Measurements from ENCODE around the gene ZXDC.

ZXDC gene

DNA sequence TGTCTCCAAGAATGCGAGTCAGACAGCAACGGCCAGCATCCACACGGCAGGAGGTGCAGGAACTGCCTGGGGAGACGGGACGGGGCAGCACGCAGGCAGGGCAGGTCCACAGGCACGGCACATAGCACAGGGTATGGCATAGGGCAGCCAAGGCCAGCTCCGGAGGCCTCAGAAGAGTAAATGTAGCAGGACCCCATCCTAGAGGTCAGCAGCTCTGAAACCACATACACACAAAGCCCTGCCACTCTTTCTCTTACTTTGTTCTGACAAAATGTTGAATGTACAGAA is 26.9 kb downstream of the ZXDC start:
- DNase-seq: no peak

DNA sequence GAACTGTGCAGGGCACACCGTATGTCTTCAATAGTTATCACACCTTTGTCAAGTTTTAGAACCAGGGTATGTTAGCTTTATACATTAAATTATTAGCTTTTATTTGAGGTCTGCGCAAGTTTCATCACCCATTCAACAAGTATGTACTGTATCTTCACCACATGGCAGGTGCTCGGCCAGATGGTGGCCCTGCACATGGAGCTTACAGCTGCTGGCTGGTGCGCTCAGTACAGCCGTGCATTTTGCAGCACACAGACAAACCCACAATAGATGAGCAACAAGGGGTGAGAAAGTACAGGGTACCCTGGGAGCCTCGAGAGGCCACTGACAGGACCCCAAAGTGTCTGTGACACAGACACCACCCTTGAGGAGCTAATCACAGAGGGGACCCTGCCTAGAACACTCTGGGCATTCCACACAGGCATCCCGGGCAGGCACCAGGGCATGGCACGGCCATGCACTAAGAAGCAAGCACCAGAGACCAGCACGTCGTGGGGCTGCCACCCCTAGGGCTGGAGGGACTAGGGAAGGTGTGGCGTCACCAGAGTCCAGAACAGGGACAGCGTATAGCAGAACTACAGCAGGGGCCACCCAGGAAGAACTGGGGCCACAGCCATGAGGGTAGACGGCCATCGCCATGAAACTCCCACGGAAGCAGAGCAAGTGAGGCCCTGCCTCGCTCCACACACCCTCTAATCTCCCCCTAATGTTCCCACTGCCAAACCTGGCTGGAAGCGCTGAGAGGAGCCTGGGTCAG is 27.4 kb downstream of the ZXDC start:
- no peak for DNase-seq

DNA sequence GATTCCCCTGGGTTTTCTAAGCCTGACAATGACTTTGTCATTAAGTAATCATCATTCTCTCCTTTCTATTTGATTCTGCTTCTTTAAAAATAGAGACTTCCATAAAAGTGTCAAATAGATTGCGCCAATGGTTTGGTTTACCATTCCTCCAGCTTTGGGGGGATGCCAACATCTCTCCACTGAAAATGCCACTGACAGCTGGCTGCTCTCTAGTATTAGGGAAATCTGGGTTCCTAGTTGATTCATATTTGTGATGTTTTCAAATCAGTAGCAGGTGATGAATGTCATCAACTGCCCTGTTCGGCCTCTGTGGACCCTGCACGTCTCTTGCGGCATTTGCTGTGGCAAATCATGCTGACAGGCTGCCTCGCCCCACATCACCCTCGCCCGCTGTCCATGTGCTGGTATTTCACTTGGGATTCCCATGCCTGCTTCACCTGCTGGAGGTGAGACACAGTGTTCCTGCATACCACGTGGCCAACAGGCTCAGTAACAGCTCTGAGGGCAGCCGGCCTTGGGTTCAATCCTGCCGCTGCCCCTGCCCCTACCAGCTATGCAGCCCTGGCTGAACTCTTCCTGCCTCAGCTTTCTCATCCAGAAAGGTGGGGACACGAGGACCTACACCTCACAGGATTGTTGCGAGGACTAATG is 28.1 kb downstream of the ZXDC start:
- no peak for DNase-seq

DNA sequence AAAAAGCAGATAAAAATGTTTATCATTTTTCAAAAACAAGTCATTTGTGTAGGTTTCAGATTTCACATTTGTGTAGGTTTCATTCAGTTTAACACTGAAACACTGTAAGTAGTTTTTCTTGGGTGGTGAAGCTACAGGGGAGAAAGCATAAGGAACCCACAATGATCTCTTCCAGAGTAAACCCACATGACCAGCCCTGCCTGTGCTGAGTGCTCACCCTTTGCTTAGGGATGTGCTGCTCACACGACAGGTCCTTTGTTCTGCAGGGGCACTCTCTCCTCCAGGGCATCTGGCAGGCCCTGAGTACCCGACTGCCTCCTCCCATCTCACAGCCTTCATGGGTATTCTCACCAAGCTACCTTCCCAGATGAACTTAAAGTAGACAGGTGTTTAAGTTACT is 28.9 kb downstream of the ZXDC start:
- no peak for DNase-seq

DNA sequence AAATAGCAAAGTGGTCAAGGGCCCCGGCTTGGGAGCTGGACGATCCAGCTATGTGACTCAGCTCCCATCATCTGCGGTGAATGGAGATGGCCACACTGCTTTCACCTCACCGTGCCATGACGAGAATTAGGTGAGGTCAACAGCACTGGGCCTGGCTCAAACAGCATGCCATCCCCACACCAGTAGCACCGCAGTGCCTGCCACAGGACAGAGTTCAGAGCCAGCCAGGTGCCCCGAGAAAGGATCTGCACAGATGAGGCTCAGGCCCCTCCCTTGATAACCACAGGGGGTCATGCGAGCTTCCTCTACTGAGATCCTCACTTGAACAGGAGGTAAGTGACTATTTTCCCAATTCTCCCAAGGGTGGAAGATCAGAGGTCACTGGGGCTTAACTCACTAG is 29.4 kb downstream of the ZXDC start:
- no peak for DNase-seq

DNA sequence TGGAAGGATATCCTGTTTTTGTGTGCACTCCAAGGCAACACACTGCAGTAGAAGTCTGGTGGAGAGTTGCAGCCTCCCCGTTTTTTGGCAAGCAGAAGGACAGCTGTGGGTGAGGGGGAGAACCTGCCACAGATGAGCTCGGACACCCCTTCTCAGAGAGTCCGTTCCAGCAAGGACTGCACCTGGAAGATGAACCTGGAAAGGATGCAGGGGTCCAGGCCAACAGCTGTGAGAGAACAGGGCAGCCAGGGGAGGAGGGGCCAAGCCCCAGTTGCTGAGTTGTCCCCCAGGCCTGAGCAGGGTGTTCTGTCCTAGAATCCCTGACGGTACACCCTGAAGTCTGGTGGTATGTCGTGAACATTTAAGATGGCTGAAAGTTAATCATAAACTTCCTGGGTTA is 30.2 kb downstream of the ZXDC start:
- no peak for DNase-seq

DNA sequence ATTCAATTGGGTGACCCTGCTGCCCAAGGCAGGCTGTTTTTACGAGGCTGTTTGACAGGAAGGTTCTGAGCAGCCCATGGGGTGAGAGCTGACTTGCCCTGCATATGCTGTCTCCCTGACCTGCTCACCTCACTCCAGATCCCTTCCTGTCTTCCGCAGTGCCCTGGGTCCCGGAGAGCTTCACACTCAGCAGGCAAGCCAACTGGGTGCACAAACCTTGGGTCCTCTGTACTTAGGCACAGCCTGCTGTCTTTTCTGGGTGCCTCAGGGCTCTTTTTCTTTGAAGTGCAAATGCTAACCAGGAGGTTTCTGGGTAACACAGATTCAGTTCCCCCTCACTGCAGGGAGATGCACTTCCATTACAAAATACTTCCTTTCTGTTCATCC is 32.8 kb downstream of the ZXDC start:
- DNase-seq: no peak

DNA sequence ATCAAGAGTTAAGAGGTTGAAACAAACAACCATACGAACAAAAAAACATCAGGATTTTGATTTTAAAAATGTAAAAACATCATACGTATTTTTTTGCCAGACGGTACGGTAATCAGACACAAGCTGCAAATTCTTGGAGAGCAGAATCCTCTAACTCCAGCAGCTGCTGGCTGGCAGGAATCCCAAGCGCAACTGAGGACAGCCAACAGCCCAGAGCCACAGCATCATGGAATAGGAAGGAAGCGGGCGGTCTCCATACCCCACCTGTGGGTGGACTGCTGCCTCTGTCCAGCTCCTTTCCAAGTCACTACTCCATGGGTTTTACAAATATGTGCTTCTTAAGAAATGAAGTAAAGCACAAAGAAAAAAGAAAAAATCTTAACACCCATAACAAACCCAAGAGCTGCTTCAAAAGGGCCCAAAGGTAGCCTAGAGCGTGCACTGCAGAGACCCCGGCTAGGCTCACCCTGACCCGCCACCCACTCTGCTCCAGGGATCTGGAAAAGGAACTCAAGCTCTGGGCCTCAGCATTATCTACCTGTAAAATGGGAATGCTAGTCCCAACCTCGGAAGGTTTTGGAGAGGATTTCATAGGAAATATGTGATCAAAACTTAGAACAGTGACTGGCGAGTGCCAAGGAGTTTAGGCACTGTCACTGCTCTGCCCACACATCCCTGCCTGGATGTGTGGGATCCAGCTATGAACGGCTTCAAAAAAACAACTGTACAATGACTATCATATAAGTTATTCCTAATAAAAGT is 33.4 kb downstream of the ZXDC start:
- no peak for DNase-seq

DNA sequence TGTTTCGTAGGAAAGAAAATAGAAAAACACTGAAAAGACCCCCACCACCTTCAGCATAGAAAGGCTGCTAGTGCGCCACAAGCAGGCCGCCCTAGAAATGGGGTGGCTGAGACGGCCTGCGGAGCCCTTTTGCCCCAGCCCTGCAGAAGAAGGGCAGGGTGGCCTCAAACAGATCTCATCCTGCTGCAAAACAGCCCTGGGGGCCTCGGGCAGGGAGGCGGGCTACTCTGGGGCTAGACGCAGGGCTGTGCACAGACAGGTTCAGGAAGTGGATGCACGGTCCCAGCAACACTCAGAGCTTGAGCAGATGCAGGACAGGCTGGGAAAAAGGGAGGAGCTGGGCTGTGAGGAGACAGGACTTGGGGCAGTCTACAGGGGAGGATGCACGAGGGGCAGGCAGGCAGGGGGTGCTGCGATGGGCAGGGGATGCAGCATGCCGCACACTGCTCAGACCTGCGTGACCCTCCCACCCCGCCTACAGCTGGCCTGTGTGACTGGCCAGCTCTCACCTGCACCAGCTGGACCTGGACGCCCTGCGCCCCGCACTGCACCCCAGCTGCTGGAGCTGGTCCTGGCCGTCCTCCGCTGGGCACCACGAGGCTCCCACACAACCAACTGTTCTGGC is 34.3 kb downstream of the ZXDC start:
- DNase-seq: no peak

DNA sequence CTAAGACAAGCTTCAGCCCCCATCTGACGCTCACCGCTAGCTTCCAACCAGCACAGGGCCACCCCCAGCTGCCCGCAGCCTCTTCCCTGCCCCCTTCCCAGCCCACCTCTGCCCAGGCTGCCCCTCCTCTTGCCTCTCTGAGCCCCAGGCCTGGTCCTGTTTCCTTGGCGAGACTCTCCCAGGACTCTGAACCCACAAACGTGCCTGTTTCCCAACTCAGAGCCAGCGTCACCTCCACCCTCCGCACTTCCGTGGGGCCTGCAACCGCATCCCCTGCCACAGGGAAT is 35.0 kb downstream of the ZXDC start:
- DNase-seq: no peak

DNA sequence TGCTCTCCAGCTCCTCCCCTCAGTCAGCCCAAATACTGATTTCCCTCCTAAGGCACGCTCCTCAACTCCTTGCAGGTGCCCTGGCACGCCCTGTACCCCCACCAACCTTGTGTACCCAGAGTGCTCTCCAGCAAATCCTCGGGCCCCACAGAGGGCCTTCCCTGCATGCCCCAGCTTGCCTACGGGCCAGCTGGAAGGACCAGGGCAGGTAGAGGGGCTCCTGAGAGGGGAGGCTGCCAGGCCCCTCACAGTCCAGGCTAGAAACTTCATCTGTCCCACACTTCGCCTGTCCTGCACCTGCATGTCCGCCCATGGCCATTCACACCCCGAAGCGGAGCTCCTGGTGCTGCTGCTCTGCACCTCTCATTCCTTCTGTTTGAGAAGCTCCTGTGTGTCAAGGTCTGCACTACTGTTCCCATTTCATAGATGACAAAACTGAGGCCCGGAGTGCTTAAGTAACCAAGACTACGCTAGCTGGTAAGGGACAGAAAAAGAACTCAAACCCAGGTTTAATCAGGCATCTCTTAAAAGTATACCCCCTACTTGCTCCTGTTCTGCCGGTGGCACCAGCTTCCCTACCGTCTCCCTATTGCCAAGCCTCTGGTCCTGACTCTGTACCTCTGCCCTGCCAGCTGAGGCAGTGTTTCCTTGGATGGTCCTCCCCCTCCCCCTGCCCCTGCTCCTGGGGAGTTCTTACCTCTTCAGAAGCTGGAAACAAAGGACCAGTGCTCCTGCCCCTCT is 35.6 kb downstream of the ZXDC start:
- no peak for DNase-seq

DNA sequence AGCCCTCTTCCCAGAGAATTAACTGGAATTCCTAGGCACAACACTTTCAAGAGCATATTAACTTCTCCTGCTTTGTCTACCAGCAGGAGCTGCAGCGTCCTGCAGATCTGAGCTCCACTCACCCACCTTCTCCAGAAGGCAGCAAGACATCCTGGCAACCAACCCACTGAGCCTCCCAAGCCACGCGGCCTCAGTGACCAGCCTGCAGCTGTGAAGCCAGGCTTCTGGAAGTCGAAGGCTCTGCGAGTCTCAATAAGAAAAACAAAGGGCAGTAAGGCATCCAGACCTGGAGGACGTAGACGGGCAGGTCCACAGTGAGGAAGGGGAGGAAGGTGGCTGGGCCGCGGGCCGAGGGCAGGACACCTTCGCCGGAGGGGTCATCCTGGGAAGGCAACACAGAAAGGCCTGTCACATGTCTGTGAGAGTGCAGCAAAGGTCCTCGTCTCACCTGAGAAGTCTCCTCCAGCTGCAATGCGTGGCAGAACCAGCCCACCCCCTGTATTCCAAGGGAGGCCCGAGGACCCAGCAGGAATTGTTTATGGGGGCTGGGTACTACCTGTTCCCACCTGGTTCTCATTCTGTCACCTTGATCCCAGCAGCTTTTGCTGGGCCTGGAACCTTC is 36.2 kb downstream of the ZXDC start:
- DNase-seq: no peak

DNA sequence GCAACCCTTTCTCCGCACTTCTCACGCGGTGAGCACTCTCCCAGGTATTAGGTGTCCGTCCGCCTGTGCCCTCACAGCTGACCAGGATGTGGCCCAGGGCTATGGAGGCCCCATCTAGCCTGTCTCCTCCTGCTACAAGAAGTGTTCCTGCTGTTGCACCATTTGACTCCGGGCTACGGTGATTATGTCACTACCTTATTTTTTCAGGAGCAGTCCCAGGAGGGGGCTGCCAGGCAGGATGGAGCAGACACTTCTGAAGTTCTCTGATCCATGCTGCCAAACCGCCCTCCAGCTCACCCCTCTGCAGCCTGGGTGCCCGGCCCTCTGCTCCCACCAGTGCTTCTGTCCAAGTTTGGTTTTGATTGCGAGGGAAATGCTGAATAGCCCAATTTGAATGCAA is 36.9 kb downstream of the ZXDC start:
- DNase-seq: no peak

DNA sequence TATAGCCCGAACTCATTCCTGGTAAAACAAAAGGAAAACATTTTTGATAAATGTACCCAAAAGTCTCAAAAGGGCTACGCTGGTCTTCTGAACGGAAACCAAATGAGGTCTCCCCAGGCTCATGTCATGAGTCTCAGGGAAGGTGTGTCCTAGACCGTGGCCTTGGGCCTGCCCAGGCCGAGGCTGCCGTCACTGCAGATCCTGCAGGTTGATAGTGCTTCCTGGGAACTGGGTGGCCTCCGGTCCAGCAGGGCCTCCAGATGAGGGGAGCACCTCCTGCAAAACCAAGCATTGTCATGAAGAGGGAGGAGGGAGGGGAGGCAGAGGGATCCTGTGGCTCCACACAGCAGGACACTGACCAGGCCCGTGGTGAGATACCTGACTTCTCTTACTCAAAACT is 37.5 kb downstream of the ZXDC start:
- no peak for DNase-seq

DNA sequence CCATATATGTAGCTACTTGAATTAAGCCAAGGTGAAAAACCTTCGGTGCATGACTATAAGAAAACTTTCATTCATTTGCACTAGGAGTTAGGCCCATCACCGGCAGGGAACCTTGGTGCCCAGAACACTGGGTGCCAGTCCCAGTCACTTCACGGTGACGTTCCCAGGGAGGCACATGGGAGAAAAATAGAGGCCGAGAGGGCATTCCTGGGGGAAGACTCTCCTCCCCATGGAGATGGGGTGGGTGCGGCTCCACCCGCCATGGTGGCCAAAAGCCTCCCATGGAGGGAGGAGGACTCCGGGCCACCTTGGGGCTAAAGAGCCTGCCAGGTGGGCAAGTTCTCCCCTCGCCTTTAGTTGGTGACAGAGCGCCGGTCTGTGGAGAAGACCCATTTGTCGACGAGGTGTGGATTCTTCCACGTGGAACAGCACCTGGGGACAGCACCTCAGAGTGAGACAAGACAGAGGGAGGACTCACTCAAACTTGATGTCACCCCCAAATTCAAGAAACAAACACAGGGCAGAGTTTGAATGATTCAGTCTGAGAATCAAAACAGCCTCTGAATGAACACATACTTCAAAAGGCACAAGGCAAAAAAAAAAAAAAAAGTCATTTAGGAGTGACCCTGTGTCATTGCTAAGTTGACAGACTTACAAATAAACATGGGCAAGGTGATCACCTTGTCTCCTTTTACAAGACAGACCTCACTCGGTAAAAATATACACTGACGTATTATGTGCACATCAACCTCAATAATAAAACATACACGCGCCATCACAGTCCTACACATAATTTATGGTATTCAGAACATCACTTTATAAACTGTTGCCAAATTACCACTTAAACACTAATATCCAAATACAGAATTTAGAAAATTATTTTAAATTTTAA is 38.6 kb downstream of the ZXDC start:
- no peak for DNase-seq

DNA sequence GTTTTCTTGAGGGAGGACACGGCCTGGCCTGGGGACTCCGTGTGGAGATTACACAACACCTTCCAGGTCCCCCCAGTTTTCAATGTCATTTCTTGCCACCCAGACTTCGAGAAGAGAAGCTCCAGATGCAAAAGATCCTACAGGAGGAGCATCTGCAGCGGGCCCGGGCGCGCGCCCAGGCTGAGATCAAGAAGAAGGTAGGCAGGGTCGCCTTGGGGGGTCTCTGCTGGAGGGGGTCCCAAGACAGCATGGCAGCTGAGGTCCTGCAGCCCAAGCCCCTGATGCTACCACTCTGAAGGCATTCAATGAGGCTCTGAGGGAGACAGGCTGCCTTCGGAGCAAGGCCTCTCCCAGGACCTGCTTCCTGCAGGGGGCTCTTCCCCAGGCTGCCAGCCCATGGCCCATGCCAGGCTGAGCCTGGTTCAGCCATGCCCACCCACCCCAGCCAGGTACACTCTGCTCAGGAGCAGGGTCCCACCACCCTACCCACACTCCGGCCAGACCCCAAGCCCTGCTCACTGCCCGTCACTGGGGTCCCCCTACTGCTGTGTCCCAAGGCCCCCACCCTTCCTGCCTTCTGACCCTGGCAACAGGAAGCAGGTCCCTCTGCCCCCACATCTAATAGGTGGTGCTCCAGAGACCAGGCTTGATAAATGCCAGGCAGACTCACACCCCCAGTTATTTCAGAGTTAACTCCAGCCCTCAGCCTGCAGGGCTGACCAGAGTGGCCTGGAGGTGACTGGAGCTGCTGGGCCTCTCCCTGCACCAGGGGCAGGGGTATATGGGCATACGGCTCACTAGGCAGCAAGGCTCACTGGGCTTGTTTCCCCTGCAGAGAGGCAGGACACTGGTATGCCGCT is 40.0 kb downstream of the ZXDC start:
- DNase-seq: no peak

DNA sequence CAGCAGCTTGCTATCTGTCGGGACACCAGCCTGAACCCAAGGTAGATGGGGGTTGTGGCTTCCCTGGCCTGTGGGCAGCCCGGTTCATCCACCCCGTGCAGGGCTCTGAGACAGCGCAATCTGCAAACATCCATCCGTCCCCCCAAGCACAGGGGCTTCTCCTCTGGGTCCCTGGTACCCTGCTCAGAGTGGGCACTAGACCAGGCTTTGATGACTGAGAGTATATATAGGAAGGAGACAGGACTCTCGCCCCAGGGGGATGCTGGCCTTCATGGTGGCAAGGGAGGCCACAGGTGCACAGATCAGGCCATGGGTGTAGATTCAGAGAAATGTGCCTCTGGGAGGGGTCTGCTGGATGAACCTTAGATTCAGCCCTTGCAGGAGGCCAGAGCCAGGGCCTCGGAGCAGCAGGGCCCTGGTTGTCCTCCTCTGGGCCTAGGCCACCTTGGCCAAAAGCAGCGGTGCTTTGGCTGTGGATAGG is 40.7 kb downstream of the ZXDC start:
- no peak for DNase-seq

DNA sequence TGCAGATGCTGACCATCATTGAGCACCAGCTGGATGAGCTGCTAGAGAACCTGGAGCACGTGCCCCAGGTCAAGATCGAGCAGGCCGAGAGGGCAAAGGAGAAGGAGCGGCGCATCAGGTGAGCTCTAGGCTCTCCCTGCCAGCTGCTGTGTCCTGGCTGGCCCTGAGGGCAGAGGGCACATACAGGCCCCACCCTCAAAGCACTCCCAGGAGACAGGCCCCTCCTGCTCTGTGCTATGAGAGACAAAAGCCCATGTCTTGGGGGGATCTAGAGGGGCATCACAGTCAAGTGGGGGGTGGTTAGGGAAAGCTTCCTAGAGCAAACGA is 41.5 kb downstream of the ZXDC start:
- DNase-seq: no peak

DNA sequence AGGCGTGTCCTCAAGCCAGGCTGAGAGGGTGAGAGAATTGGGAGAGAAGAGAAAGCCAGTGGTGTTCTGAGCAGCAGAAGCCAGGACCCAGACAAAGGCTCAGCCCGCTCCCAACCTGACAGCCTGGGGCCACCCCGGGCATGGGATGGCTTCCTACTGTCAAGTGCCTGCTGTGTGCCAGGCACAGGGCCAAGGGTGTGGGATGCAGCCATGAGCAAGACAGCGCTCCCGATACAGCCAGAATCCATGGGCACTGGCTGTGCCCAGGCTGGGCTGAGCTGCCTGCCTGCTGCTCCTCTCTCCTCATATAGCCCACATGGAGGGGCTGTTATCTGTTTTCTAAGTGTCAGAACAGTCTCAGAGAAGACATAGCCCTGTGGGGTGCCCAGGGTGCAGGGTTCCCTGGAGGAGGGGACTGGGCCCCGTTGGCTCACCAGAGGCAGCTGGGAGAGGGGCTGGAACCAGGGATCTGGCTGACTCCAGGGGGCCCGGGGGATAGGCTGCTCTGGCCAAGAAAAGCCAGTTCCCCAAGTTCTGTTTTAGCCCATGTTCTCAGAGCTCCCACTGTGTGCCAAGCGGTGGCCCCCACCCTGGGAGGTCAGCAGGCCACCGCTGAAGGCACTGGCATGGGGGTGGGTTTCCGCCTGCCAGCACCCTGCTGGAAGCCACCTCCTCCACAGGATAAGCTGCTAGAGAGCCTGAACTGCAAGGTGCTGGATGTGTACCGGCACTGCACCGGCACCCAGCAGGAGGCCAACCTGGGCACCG is 42.0 kb downstream of the ZXDC start:
- no peak for DNase-seq

DNA sequence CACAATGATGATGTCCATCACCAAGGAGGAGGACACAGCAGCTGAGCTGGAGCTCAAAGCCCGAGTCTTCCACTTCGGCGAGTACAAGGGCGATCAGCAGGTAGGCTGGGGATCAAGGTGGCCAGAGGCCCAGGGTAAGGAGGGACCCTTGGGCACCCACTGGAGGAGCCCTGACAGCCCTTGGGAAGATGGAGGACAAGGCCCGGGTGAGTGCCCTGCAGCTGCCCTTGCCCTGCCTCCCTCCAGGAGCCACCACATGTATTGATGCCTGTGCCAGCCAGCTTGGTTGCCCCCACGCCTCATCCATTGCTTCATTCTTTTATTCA is 42.6 kb downstream of the ZXDC start:
- DNase-seq: no peak

Measured in NCI-H510A (cell line).